ENCODE results near the gene ZDHHC14. TPM values are rescaled to one million over a fixed set of nuclear protein-coding genes. Genes with fewer than 3 reads are reported as not detected.
"Not testable (repeated sequence)": the region's sequence is repeated elsewhere in the genome, so short reads cannot be mapped to it uniquely, and the experiment has no call there.

Gene ZDHHC14
- total and polyA plus RNA-seq, 7 donors, result 2.4 to 12.6 (median 9.6) TPM

GRCh38 chr6:157557559-157557958 lies 176.6 kb downstream of the ZDHHC14 start:
- DNase-seq, result no peak
- 73 to 82% methylated on average over 6 of the region's 6 CpGs for WGBS, 2 donors

DNA sequence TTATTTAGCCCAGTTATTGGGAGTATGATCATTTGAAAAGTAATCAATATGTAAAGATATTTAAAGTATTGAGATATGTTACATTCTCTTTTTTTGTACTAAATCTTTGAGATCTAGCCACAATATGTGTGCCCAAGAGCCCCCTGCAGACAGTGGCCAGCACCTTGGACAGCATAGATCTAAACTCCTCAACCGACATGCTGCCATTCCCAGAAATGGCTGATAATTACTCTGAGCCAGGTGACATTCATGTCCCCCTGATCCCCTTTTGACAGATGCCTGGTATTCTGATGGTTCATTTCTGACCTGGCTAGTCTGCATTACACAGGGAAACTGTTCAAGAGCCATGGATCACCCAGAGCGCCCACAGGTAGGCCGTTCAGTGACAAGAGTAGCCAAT lies 177.1 kb downstream of the ZDHHC14 start:
- Histone ChIP-seq H3K36me3 (no peaks in the 10 kb centered on the region), H3K9me3 (no peaks in the 10 kb centered on the region), H3K27ac (no peak overlapping the region), H3K4me1 (no peaks in the 10 kb centered on the region), H3K4me3 (no peak overlapping the region), H3K27me3 (no peaks in the 10 kb centered on the region)
- intact Hi-C loops (cut with DNase I), result no loop called here
- TF ChIP-seq CTCF (IDR thresholded peaks at IDR 0.05) (no peak), POLR2A (IDR thresholded peaks at IDR 0.05) (no peak), POLR2AphosphoS5 (IDR thresholded peaks at IDR 0.05) (no peak), EP300 (IDR thresholded peaks at IDR 0.05) (no peak)
- no peak for DNase-seq
- WGBS, 2 donors, result 96% methylated on average over 3 of the region's 3 CpGs

More at GRCh38 chr6:157557559-157557958, 176.6 kb downstream of the ZDHHC14 start:
- Histone ChIP-seq H3K36me3 (no peaks in the 10 kb centered on the region), H3K27ac (no peak overlapping the region), H3K27me3 (no peaks in the 10 kb centered on the region), H3K4me1 (no peaks in the 10 kb centered on the region), H3K9me3 (no peaks in the 10 kb centered on the region), H3K4me3 (no peak overlapping the region)
- intact Hi-C loops (cut with DNase I), result no loop called here
- TF ChIP-seq EP300 (IDR thresholded peaks at IDR 0.05) (no peak), POLR2A (IDR thresholded peaks at IDR 0.05) (no peak), CTCF (IDR thresholded peaks at IDR 0.05) (no peak), POLR2AphosphoS5 (IDR thresholded peaks at IDR 0.05) (no peak)

GRCh38 chr6:157558487-157559200 lies 177.7 kb downstream of the ZDHHC14 start:
- intact Hi-C loops (cut with DNase I), result no loop called here
- H3K4me3 ChIP-seq, result no peak overlapping the region
- H3K4me1 ChIP-seq, result no peaks in the 10 kb centered on the region
- no peaks in the 10 kb centered on the region for H3K27me3 ChIP-seq
- no peak for DNase-seq
- no peaks in the 10 kb centered on the region for H3K36me3 ChIP-seq
- H3K27ac ChIP-seq, result no peak overlapping the region
- no peak for TF ChIP-seq CTCF (IDR thresholded peaks at IDR 0.05)
- no peak for TF ChIP-seq POLR2A (IDR thresholded peaks at IDR 0.05)
- TF ChIP-seq EP300 (IDR thresholded peaks at IDR 0.05), result no peak
- no peak for TF ChIP-seq POLR2AphosphoS5 (IDR thresholded peaks at IDR 0.05)
- WGBS, 2 donors, result 10 to 30% methylated on average over 2 of the region's 2 CpGs
- H3K9me3 ChIP-seq, result no peaks in the 10 kb centered on the region

- no peak for DNase-seq
- Histone ChIP-seq H3K27ac (no peak overlapping the region), H3K27me3 (no peaks in the 10 kb centered on the region), H3K4me3 (no peak overlapping the region), H3K36me3 (no peaks in the 10 kb centered on the region), H3K9me3 (no peaks in the 10 kb centered on the region), H3K4me1 (no peaks in the 10 kb centered on the region)
- WGBS, 2 donors, result 90% methylated on average over 10 of the region's 10 CpGs
- intact Hi-C loops (cut with DNase I), result no loop called here
- no peak for TF ChIP-seq EP300 (IDR thresholded peaks at IDR 0.05)
- no peak for TF ChIP-seq CTCF (IDR thresholded peaks at IDR 0.05)
- no peak for TF ChIP-seq POLR2AphosphoS5 (IDR thresholded peaks at IDR 0.05)
- TF ChIP-seq POLR2A (IDR thresholded peaks at IDR 0.05), result no peak
These were observed 178.3 kb downstream of the ZDHHC14 start for GRCh38 chr6:157559201-157559756.

- H3K4me1 ChIP-seq; H3K36me3 ChIP-seq; H3K27ac ChIP-seq; H3K27me3 ChIP-seq; intact Hi-C loops (cut with DNase I); H3K4me3 ChIP-seq; DNase-seq; H3K9me3 ChIP-seq: not testable (repeated sequence)
- 97% methylated on average over 10 of the region's 10 CpGs for WGBS, 2 donors
These were observed 179.1 kb downstream of the ZDHHC14 start for GRCh38 chr6:157560063-157560462.
